GM18867 (cell line): ENCODE data around the gene METTL15.
A peak's percentile ranks its signal among the peaks of the same experiment; 100 is the strongest.
"Not testable (repeated sequence)": the region's sequence is repeated elsewhere in the genome, so short reads cannot be mapped to it uniquely, and the experiment has no call there.

ENCODE experiments used
- ATAC-seq: cut with Tn5 transposase; IDR thresholded peaks from one replicate; pipeline ENCODE4 v1.9.1; 2021; ENCODE audit warnings: mild to moderate bottlenecking, moderate library complexity; ENCODE audit not compliant: unreplicated experiment

The METTL15 gene

DNA sequence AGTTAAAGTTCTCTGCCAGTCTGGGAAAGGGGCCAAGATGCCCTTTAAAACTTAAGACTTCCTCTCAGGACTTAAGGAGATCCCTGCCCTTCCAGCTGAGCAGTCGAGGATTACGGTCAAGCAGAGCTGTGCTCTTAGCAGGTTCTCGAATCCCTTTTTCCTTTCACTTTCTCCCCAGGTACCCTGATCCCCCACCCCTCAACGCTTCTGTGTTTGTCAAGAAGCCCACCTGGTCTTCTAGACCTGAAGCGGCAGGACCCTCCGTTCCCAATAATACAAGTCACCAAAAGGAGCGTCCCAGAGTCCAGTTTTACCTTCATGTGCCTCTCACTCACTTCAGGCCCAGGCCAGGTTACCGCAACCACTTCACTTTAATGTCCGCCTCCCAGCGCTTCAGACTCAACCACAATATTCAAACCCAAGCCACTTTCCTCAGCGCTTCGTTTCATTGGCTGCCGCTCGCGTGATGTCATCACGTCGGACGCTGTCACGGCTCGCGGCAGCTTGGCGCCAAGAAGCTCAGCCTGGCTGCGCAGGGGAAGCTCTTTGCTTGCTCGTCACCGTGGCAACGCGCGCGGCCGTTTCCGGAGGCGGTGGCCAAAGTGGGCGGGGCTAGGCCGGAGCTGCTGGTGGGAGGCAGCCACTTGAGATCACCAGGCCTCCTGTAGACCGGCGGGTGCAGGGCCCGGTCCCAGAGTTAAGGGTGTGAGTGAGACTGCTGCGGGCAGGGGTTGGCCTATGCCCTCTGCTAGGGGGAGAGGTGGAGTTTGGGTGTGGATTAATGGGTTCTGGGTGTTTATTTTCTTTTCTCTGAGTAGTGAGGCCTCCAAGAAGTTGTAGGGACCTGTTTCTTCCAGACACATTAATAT, at the start of gene METTL15, which contains the start of gene KIF18A:
METTL15 (plus strand) TSS at position 639 of the 869 bp plus-strand sequence. CDS start 4,947 bp downstream, outside the sequence.
KIF18A (minus strand) TSS at position 407 of the 869 bp plus-strand sequence. CDS start 10,209 bp downstream, outside the sequence.
- peak; percentile 93 for ATAC-seq

- no peak for ATAC-seq
Observed at GRCh38 chr11:28071305-28071704, 36.9 kb upstream of the METTL15 start.

DNA sequence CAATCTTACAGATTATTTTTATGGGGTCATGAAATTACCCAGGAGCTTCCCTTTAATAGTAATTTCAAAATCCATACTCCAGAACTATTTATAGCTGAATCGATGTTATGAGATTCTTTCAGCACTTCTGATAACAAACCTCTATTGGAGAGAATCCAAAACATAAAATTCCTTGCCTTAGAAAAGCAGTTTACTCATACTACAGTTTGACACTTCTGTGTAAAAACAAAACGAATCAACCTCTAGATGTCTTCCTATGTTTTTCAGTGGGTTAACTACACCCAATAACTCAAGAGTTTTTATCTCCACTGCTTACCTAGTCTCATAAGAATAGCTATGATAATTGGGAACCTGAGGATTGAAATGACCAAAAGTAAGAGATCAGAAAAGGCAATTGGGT, 35.9 kb upstream of the METTL15 start:
- ATAC-seq = no peak

- ATAC-seq = no peak
Observed at GRCh38 chr11:28077521-28077920, 30.7 kb upstream of the METTL15 start.

- ATAC-seq = no peak
Observed at GRCh38 chr11:28083118-28083517, 25.1 kb upstream of the METTL15 start.

DNA sequence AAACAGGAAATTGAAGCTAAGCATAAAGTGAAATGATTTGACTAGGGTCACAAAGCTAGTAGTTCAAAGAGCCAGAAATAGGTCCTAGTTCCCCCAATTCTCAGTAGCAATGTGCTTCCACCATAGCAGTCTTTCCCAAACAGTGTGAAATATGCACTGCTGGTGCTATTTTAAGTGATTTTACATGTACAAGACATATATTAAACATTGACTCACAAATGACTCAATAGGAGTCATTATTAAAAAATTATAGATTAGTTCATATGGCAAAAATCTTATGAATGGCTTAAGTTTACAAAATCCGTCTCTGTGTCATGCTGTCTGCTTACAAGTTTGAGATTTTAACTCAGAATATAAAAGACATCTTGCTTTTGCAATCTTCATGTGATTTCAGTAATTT, 21.6 kb upstream of the METTL15 start:
- no peak for ATAC-seq

- not testable (repeated sequence) for ATAC-seq
Observed at GRCh38 chr11:28087192-28087591, 21.0 kb upstream of the METTL15 start.

DNA sequence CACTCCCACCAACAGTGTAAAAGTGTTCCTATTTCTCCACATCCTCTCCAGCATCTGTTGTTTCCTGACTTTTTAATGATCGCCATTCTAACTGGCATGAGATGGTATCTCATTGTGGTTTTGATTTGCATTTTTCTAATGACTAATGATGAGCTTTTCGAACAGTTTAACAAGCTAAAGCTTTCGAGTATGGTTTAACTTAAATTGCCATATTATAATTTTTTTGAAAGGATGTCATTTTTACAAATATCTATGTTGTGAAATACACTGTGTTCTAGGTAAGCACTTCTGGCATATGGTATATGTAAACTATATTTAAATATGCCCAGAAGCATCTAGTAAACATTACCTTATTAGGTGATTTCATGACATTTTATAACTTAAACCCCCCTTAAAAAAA, 20.5 kb upstream of the METTL15 start:
- not testable (repeated sequence) for ATAC-seq

DNA sequence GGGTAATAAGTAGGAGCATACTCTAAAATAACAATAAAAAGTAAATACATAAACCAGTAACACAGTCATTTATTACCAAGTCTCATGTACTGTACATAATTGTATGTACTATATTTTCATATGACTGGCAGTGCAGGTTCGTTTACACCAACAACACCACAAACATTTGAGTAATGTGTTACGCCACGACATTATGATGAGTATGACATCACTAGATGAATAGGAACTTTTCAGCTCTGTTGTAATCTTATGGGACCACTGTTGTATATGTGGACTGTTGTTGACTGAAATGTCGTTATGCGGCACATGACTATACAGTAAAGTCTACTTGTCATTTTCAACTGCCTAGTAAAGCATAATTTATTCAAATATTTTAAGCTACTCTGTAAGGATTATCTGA, 18.8 kb upstream of the METTL15 start:
- no peak for ATAC-seq

- no peak for ATAC-seq
Observed at GRCh38 chr11:28090052-28090749, 18.0 kb upstream of the METTL15 start.

GRCh38 chr11:28092786-28093185, 15.4 kb upstream of the METTL15 start:
- ATAC-seq = no peak

GRCh38 chr11:28098257-28098656, 9.9 kb upstream of the METTL15 start:
- ATAC-seq = no peak

GRCh38 chr11:28099715-28100114, 8.5 kb upstream of the METTL15 start:
- ATAC-seq = no peak

DNA sequence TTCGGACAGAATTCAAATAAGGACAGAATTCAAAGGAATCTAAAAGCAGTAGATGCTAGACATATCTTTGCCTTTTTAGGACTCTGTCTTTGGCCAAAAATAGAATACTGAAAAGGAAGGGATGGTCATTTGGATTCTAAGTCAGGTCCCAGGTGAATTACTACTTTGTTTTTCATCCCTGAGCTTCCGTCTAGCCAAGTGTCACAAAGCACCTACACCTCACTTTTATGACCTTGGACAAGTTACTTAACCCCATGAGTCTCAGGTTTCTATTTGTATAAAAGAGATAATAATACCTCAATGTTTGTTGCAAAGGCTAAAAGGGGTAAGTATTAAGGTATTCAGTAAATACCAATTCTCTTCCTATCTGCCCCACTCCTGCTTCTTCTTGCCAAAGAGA, 7.5 kb upstream of the METTL15 start:
- ATAC-seq = no peak

- ATAC-seq = not testable (repeated sequence)
Observed at GRCh38 chr11:28102300-28102699, 5.9 kb upstream of the METTL15 start.

DNA sequence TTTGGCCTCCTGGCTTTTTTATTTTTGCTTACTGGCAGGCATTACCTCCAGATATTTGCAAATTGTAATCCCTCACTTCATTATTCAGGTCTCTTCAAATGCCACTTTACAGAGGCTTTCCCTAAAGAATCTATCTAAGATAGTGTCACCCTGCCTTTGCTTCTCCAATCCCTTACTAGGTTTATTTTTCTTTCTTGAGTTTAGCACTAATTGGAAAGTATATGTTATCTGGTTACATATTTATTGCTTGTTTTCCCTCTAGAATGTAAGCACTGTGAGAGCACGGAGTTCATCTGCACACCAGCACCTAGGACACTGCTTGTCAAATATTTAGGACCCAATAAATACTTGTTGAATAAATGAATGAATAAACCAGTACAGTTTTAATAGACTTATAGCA, 3.8 kb upstream of the METTL15 start:
- ATAC-seq = no peak

- no peak for ATAC-seq
Observed at GRCh38 chr11:28104984-28105383, 3.2 kb upstream of the METTL15 start.

- ATAC-seq = no peak
Observed at GRCh38 chr11:28105869-28106268, 2.3 kb upstream of the METTL15 start.

DNA sequence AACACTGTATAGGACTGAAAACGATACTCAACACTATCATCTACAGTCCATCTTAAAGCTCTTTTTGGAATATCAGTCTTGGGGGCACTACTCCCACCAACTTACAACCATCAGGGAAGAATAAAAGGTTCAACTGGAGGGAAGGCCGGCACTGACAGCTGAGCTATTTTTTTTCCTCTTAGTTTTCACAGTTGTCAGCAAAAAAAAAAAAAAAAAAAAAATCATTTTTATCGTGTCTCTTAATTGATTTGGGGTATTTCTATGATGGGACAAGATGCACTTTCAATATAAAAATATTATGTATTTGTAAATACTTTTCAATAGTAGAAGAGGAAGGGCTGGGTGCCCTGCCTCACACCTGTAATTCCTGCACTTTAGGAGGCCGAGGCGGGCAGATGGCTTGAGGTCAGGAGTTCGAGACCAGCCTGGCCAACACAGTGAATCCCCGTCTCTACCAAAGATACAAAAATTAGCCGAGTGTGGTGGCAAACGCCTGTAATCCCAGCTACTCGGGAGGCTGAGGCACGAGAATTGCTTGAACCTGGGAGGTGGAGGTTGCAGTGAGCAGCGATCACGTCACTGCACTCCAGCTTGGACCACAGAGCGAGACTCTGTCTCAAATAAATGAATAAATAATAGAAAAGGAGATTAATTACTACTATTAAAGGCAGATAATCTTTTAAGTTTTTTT, 1.7 kb upstream of the METTL15 start:
- no peak for ATAC-seq

- ATAC-seq = peak; percentile 2
Observed at GRCh38 chr11:28107191-28107749, 918 bp upstream of the METTL15 start.

DNA sequence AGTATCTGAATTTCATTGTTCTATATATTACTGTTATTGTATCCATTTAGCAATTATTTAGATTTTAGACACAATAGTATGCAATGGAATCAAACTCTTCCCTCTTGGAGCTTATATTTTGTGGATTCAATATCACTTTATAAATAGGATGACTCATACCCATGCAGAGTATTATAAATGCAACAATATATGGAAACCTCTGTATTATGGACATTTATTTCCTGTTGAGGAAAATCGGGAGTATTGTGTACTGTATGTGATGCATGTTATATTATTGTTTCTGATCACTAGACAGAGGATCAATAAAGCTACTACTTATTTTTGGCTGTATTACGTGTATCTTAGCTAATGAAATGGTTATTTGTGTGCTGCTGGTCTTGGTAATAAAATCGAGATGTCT, 770 bp downstream of the METTL15 start:
- no peak for ATAC-seq
